ENCODE data around the gene TPR. TPM values are rescaled to one million over a fixed set of nuclear protein-coding genes. Genes with fewer than 3 reads are reported as not detected.

TPR gene
- total RNA-seq, 1 experiment from 2014 or later, result 86.1 TPM

- Histone ChIP-seq H3K4me2 (ENCODE audit: low read depth, low read length, poor library complexity, severe bottlenecking) (no peak overlapping the region), H3K4me3 (ENCODE audit: low read length) (no peak overlapping the region), H3K27ac (ENCODE audit: low read length) (no peak overlapping the region)
Observed at GRCh38 chr1:186323865-186324264, 51.2 kb downstream of the TPR start.

GRCh38 chr1:186315570-186315969 lies 59.5 kb downstream of the TPR start:
- H3K36me3 ChIP-seq (ENCODE audit: insufficient read depth, low read length), result peaks cover 80% of the 10 kb centered on the region
- H3K4me2 ChIP-seq (ENCODE audit: low read depth, low read length, poor library complexity, severe bottlenecking), result no peak overlapping the region
- no peaks in the 10 kb centered on the region for H3K9me2 ChIP-seq (replicated peaks; ENCODE audit: insufficient read depth, low read length)
- H3K9ac ChIP-seq (ENCODE audit: low read length), result no peak overlapping the region
- H3K4me1 ChIP-seq (ENCODE audit: low read length), result no peaks in the 10 kb centered on the region
- H2AFZ ChIP-seq (ENCODE audit: low read length), result no peak overlapping the region
- no peaks in the 10 kb centered on the region for H3K9me3 ChIP-seq (ENCODE audit: low read length)
- no peak overlapping the region for H3K4me3 ChIP-seq (ENCODE audit: low read length)
- DNase-seq, result no peak
- no peaks in the 10 kb centered on the region for H3K27me3 ChIP-seq (ENCODE audit: low read length)
- H3K79me2 ChIP-seq (ENCODE audit: low read length), result no peaks in the 10 kb centered on the region; the same call in 1 of the 2 replicates
- no peaks in the 10 kb centered on the region for H4K20me1 ChIP-seq (ENCODE audit: insufficient read depth, low read depth, low read length)
- H3K27ac ChIP-seq (ENCODE audit: low read length), result no peak overlapping the region

More at GRCh38 chr1:186323865-186324264, 51.2 kb downstream of the TPR start:
- Histone ChIP-seq H3K9ac (ENCODE audit: low read length) (no peak overlapping the region), H2AFZ (ENCODE audit: low read length) (no peak overlapping the region), H3K36me3 (ENCODE audit: insufficient read depth, low read length) (peaks cover 72% of the 10 kb centered on the region), H3K27me3 (ENCODE audit: low read length) (no peaks in the 10 kb centered on the region), H3K9me3 (ENCODE audit: low read length) (no peaks in the 10 kb centered on the region), H3K4me1 (ENCODE audit: low read length) (no peaks in the 10 kb centered on the region), H4K20me1 (ENCODE audit: insufficient read depth, low read depth, low read length) (no peaks in the 10 kb centered on the region), H3K9me2 (replicated peaks; ENCODE audit: insufficient read depth, low read length) (no peaks in the 10 kb centered on the region), H3K79me2 (ENCODE audit: low read length) (no peaks in the 10 kb centered on the region; the same call in 1 of the 2 replicates)
- no peak for DNase-seq

- no peak for DNase-seq
- no peaks in the 10 kb centered on the region for H3K27me3 ChIP-seq (ENCODE audit: low read length)
- no peak overlapping the region for H2AFZ ChIP-seq (ENCODE audit: low read length)
- no peak overlapping the region for H3K9ac ChIP-seq (ENCODE audit: low read length)
- no peak overlapping the region for H3K4me3 ChIP-seq (ENCODE audit: low read length)
- H3K9me2 ChIP-seq (replicated peaks; ENCODE audit: insufficient read depth, low read length), result no peaks in the 10 kb centered on the region
- 0 out of 2 replicates have a peak, but pooled peaks cover 2% of the 10 kb centered on the region for H4K20me1 ChIP-seq (ENCODE audit: insufficient read depth, low read depth, low read length)
- H3K36me3 ChIP-seq (ENCODE audit: insufficient read depth, low read length), result peaks cover 45% of the 10 kb centered on the region
- H3K9me3 ChIP-seq (ENCODE audit: low read length), result no peaks in the 10 kb centered on the region
- no peak overlapping the region for H3K4me2 ChIP-seq (ENCODE audit: low read depth, low read length, poor library complexity, severe bottlenecking)
- H3K4me1 ChIP-seq (ENCODE audit: low read length), result no peaks in the 10 kb centered on the region
- H3K27ac ChIP-seq (ENCODE audit: low read length), result no peak overlapping the region
- H3K79me2 ChIP-seq (ENCODE audit: low read length), result no peaks in the 10 kb centered on the region
Observed at GRCh38 chr1:186311375-186312051, 63.5 kb downstream of the TPR start.

DNA sequence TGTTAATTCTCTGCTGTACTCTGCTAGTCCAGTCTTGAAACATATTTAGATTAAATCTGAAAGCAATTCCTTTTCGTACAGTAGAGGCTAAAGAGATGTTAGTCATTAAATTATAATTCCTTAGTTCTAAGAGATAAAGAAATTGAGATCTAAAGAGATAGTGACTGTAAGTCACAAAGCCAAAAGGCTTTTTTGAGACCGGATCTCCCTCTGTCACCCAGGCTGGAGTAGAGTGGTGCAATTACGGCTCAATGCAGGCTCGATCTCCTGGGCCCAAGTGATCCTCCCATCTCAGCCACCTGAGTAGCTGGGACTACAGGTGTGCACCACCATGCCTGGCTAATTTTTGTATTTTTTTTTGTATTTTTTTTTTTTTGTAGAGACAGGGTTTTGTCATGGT lies 64.7 kb downstream of the TPR start:
- H3K79me2 ChIP-seq (ENCODE audit: low read length), result no peaks in the 10 kb centered on the region
- H3K9me3 ChIP-seq (ENCODE audit: low read length), result no peaks in the 10 kb centered on the region
- no peak overlapping the region for H3K9ac ChIP-seq (ENCODE audit: low read length)
- H3K27me3 ChIP-seq (ENCODE audit: low read length), result no peaks in the 10 kb centered on the region
- H3K4me2 ChIP-seq (ENCODE audit: low read depth, low read length, poor library complexity, severe bottlenecking), result no peak overlapping the region
- no peaks in the 10 kb centered on the region for H3K9me2 ChIP-seq (replicated peaks; ENCODE audit: insufficient read depth, low read length)
- 0 out of 2 replicates have a peak, but pooled peaks cover 6% of the 10 kb centered on the region for H4K20me1 ChIP-seq (ENCODE audit: insufficient read depth, low read depth, low read length)
- no peak for DNase-seq
- peaks cover 32% of the 10 kb centered on the region for H3K36me3 ChIP-seq (ENCODE audit: insufficient read depth, low read length)
- no peak overlapping the region for H2AFZ ChIP-seq (ENCODE audit: low read length)
- no peak overlapping the region for H3K27ac ChIP-seq (ENCODE audit: low read length)
- no peak overlapping the region for H3K4me3 ChIP-seq (ENCODE audit: low read length)
- H3K4me1 ChIP-seq (ENCODE audit: low read length), result no peaks in the 10 kb centered on the region

DNA sequence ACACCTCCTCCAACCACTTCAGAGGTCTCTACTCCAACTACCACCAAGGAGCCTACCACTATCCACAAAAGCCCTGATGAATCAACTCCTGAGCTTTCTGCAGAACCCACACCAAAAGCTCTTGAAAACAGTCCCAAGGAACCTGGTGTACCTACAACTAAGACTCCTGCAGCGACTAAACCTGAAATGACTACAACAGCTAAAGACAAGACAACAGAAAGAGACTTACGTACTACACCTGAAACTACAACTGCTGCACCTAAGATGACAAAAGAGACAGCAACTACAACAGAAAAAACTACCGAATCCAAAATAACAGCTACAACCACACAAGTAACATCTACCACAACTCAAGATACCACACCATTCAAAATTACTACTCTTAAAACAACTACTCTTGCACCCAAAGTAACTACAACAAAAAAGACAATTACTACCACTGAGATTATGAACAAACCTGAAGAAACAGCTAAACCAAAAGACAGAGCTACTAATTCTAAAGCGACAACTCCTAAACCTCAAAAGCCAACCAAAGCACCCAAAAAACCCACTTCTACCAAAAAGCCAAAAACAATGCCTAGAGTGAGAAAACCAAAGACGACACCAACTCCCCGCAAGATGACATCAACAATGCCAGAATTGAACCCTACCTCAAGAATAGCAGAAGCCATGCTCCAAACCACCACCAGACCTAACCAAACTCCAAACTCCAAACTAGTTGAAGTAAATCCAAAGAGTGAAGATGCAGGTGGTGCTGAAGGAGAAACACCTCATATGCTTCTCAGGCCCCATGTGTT lies 66.6 kb downstream of the TPR start:
- Histone ChIP-seq H3K9ac (ENCODE audit: low read length) (no peak overlapping the region), H3K27ac (ENCODE audit: low read length) (no peak overlapping the region), H3K4me1 (ENCODE audit: low read length) (no peaks in the 10 kb centered on the region), H3K4me3 (ENCODE audit: low read length) (no peak overlapping the region), H3K9me3 (ENCODE audit: low read length) (no peaks in the 10 kb centered on the region), H3K36me3 (ENCODE audit: insufficient read depth, low read length) (peaks cover 22% of the 10 kb centered on the region), H3K9me2 (replicated peaks; ENCODE audit: insufficient read depth, low read length) (no peaks in the 10 kb centered on the region), H3K79me2 (ENCODE audit: low read length) (no peaks in the 10 kb centered on the region), H3K4me2 (ENCODE audit: low read depth, low read length, poor library complexity, severe bottlenecking) (no peak overlapping the region), H3K27me3 (ENCODE audit: low read length) (no peaks in the 10 kb centered on the region), H2AFZ (ENCODE audit: low read length) (no peak overlapping the region), H4K20me1 (ENCODE audit: insufficient read depth, low read depth, low read length) (0 out of 2 replicates have a peak, but pooled peaks cover 6% of the 10 kb centered on the region)
- DNase-seq, result no peak

GRCh38 chr1:186307445-186307844 lies 67.6 kb downstream of the TPR start:
- Histone ChIP-seq H3K9me2 (replicated peaks; ENCODE audit: insufficient read depth, low read length) (no peaks in the 10 kb centered on the region), H3K4me1 (ENCODE audit: low read length) (no peaks in the 10 kb centered on the region)

GRCh38 chr1:186306533-186306932 lies 68.5 kb downstream of the TPR start:
- Histone ChIP-seq H3K36me3 (ENCODE audit: insufficient read depth, low read length) (peaks cover 6% of the 10 kb centered on the region; the same call in 1 of the 2 replicates), H4K20me1 (ENCODE audit: insufficient read depth, low read depth, low read length) (0 out of 2 replicates have a peak, but pooled peaks cover 6% of the 10 kb centered on the region), H3K9ac (ENCODE audit: low read length) (no peak overlapping the region), H3K4me1 (ENCODE audit: low read length) (no peaks in the 10 kb centered on the region), H3K79me2 (ENCODE audit: low read length) (no peaks in the 10 kb centered on the region), H3K9me3 (ENCODE audit: low read length) (no peaks in the 10 kb centered on the region), H3K4me3 (ENCODE audit: low read length) (no peak overlapping the region), H3K27ac (ENCODE audit: low read length) (no peak overlapping the region), H2AFZ (ENCODE audit: low read length) (no peak overlapping the region), H3K9me2 (replicated peaks; ENCODE audit: insufficient read depth, low read length) (no peaks in the 10 kb centered on the region), H3K27me3 (ENCODE audit: low read length) (no peaks in the 10 kb centered on the region), H3K4me2 (ENCODE audit: low read depth, low read length, poor library complexity, severe bottlenecking) (no peak overlapping the region)
- DNase-seq, result no peak

More at GRCh38 chr1:186307445-186307844, 67.6 kb downstream of the TPR start:
- Histone ChIP-seq H3K9me3 (ENCODE audit: low read length) (no peaks in the 10 kb centered on the region), H2AFZ (ENCODE audit: low read length) (no peak overlapping the region), H3K27me3 (ENCODE audit: low read length) (no peaks in the 10 kb centered on the region), H3K4me2 (ENCODE audit: low read depth, low read length, poor library complexity, severe bottlenecking) (no peak overlapping the region), H3K27ac (ENCODE audit: low read length) (no peak overlapping the region), H4K20me1 (ENCODE audit: insufficient read depth, low read depth, low read length) (0 out of 2 replicates have a peak, but pooled peaks cover 6% of the 10 kb centered on the region), H3K9ac (ENCODE audit: low read length) (no peak overlapping the region), H3K36me3 (ENCODE audit: insufficient read depth, low read length) (peaks cover 12% of the 10 kb centered on the region), H3K79me2 (ENCODE audit: low read length) (no peaks in the 10 kb centered on the region), H3K4me3 (ENCODE audit: low read length) (no peak overlapping the region)
- DNase-seq, result no peak

Measured in Karpas-422 (cell line).